K562 (cell line): ENCODE data around the gene CHRDL2. TPM values are rescaled to one million over a fixed set of nuclear protein-coding genes. Genes with fewer than 3 reads are reported as not detected.

Experiments
- ARID3A ChIP-seq: IDR thresholded peaks from 2 replicates; pipeline ENCODE4 v1.6.1; 2012; ENCODE audit warnings: low read depth, low read length, improper control_type of control experiment, borderline replicate concordance
- CBX1 ChIP-seq: sonication (generic); IDR thresholded peaks from 2 replicates; pipeline ENCODE4 v1.6.1; 2016; ENCODE audit warnings: antibody characterized with exemption, low read depth, mild to moderate bottlenecking
- CHCHD3 ChIP-seq: fragments of 250-450 bp; sonication (Bioruptor Pico); IDR thresholded peaks from 2 replicates; pipeline ENCODE4 v2.1.2; 2022; ENCODE audit warnings: mild to moderate bottlenecking
- CHD2 ChIP-seq: IDR thresholded peaks from 2 replicates; pipeline ENCODE4 v1.6.1; 2011; ENCODE audit warnings: low read depth, low read length
- FOXP1 ChIP-seq: sonication (generic); formaldehyde crosslinking; IDR thresholded peaks from 2 replicates; pipeline ENCODE4 v1.8.0; 2022; ENCODE audit warnings: mild to moderate bottlenecking, missing genetic modification reagents
- MBD2 ChIP-seq: sonication (generic); IDR thresholded peaks from 2 replicates; pipeline ENCODE4 v1.6.1; 2016; ENCODE audit warnings: low read depth, borderline replicate concordance
- PHF21A ChIP-seq: fragments of 450-650 bp; IDR thresholded peaks from 2 replicates; pipeline ENCODE4 v1.6.1; 2017; ENCODE audit warnings: low read depth, borderline replicate concordance
- PRDM10 ChIP-seq: fragments of 450-650 bp; IDR thresholded peaks from 2 replicates; pipeline ENCODE4 v1.6.1; 2018; ENCODE audit not compliant: partially characterized antibody
- RFX1 ChIP-seq: fragments of 450-650 bp; IDR thresholded peaks from 2 replicates; pipeline ENCODE4 v1.6.1; 2016; ENCODE audit warnings: mild to moderate bottlenecking, moderate library complexity
- RREB1 ChIP-seq: fragments of 250-450 bp; sonication (Bioruptor Pico); IDR thresholded peaks from 2 replicates; pipeline ENCODE4 v1.4.0; 2020
- SMARCB1 ChIP-seq: IDR thresholded peaks from 2 replicates; pipeline ENCODE4 v1.6.1; 2011; ENCODE audit warnings: improper control_type of control experiment, low read depth; ENCODE audit not compliant: insufficient read length
- ZNF354B ChIP-seq: fragments of 250-450 bp; sonication (Bioruptor Pico); IDR thresholded peaks from 2 replicates; pipeline ENCODE4 v1.4.0; 2020
- ZNF561 ChIP-seq: fragments of 450-650 bp; formaldehyde crosslinking; conservative IDR thresholded peaks from 2 replicates; pipeline ENCODE4 v1.4.0; 2020; ENCODE audit warnings: mild to moderate bottlenecking, moderate library complexity
- ZNF639 ChIP-seq, 2 experiments: fragments of 200-800 bp in 1 of 2; sonication (Bioruptor generic) in 1 of 2; sonication (generic) in 1 of 2; formaldehyde crosslinking in 1 of 2; IDR thresholded peaks in 1 of 2; conservative IDR thresholded peaks in 1 of 2; 2 replicates each; pipeline versions ENCODE4 v1.5.0 to v1.6.1; 2016 to 2020; ENCODE audit warnings: missing compliant biosample characterization in 1 of 2, missing genetic modification characterization in 1 of 2, missing genetic modification reagents in 1 of 2
- ZNF77 ChIP-seq: fragments of 250-450 bp; sonication (Bioruptor Pico); IDR thresholded peaks from 2 replicates; pipeline ENCODE4 v1.5.0; 2020
- polyA plus RNA-seq, 8 experiments: library from polyadenylated mRNA; depleted of rRNA in 4 of 8; stranded (reverse) in 5 of 8; unstranded in 3 of 8; fragments of >200 nt; fragmentation: Nextera tagmentation in 2 of 8; fragmentation: Illumina TruSeq in 1 of 8; extraction: Ambion mirVana in 2 of 8; extraction: Trizol in 1 of 8; gene quantifications; 2 replicates each; pipeline versions ENCODE4 v1.2.1 to v1.2.3, GENCODE V29; 2011 to 2014; ENCODE audit warnings: inconsistent platforms in 1 of 8, missing spikeins in 1 of 8
- total RNA-seq, 7 experiments: library from RNA; depleted of rRNA in 6 of 7; stranded (reverse); fragments of >200 nt in 6 of 7; fragmentation: Illumina TruSeq in 2 of 7; extraction: Trizol in 2 of 7; gene quantifications; 2 replicates each; pipeline versions ENCODE4 v1.2.1 to v1.2.3, GENCODE V29; 2011 to 2021; ENCODE audit warnings: low replicate concordance in 1 of 7

CHRDL2 gene
- total and polyA plus RNA-seq, 9 of the 15 experiments (the other 6 are each of a cell fraction or from before 2014, with no cell fraction given) = not detected

GRCh38 chr11:74672956-74673692 is 58.1 kb downstream of the CHRDL2 start (continued):
- no peak for TF ChIP-seq CHD2
- TF ChIP-seq PRDM10 = no peak
- no peak for TF ChIP-seq ZNF354B (CRISPR knock-in tag)
- no peak for TF ChIP-seq MBD2
- TF ChIP-seq RREB1 (CRISPR knock-in tag) = no peak
- no peak for TF ChIP-seq ZNF639 (CRISPR knock-in tag; conservative IDR thresholded peaks at IDR 0.05 in 1 of 2, IDR thresholded peaks at IDR 0.05 in 1 of 2)
- TF ChIP-seq ZNF561 (CRISPR knock-in tag) = no peak
- no peak for TF ChIP-seq CHCHD3 (CRISPR knock-in tag)
- no peak for TF ChIP-seq SMARCB1
- no peak for TF ChIP-seq PHF21A
- TF ChIP-seq CBX1 = no peak
- TF ChIP-seq FOXP1 (CRISPR knock-in tag) = no peak
- no peak for TF ChIP-seq ZNF77
- peak; percentile 55 for TF ChIP-seq RFX1
- TF ChIP-seq ARID3A = 0 out of 2 replicates have a peak, but pooled peaks have one; percentile 39
